GM19397 (cell line): ENCODE measurements around the gene ZDHHC7.

Experiments used
- ATAC-seq: cut with Tn5 transposase; IDR thresholded peaks from one replicate; pipeline ENCODE4 v1.9.1; 2021; ENCODE audit warnings: mild to moderate bottlenecking, moderate library complexity; ENCODE audit not compliant: unreplicated experiment

ZDHHC7 gene

GRCh38 chr16:85025781-85026653 is 14.7 kb upstream of the ZDHHC7 start:
- ATAC-seq: no peak

DNA sequence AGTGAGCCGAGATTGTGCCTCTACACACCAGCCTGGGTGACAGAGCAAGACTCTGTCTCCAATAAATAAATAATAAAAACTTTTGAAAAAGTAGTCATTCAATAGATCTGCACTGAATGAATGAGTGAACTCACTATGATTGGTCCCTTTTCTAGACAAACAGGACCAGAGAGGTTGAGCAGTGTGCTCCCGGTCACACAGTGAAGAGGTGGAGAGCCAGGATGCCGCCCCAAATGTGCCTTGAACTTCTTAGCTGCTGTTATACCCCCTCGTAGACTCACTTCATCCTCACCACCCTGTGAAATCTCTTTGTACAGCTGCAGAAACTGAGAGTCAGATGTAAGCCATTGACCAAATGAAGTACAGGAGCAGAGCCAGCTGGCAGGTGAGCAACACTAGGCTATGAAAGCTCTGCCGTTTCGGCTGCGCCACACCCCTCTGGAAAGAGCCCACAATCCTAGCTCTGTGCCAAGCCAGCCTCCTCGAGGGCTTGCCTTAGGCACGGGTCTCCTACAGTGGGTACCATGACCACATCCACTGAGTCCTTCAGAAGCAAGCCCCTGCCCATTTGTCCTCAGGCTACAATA is 8.4 kb upstream of the ZDHHC7 start:
- ATAC-seq: no peak

DNA sequence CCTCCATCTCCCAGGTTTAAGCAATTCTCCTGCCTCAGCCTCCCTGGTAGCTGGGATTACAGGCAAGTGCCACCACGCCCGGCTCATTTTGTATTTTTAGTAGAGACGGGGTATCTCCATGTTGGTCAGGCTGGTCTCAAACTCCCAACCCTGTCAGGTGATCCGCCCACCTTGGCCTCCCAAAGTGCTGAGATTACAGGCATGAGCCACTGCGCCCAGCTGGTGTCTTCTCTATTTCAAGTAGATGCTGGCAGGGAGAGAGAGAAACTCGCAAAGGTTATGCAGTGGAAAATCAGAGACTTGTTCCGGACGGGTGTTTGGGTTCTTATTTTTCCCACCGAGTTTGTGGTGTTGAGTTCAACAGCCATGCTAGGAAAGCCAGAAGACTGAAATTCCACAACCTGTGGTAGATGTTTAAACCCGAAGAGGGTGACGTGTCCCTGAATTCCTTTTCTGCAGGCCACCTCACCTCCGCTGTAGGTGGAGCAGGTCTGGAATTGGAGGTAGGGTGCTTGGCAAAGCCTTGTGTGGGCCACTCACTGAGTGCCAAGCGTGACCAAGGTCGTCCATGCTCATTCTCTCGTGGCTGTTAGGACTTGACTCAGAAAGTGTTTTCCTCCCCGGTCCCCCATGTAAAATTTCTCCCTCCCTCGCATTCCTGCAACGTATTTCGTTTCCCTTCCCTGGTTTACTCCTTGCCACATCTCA is 7.3 kb upstream of the ZDHHC7 start:
- ATAC-seq: no peak

- ATAC-seq: no peak
Measured at GRCh38 chr16:85017633-85018032, 6.3 kb upstream of the ZDHHC7 start.

GRCh38 chr16:85017151-85017550 is 5.8 kb upstream of the ZDHHC7 start:
- ATAC-seq: no peak

DNA sequence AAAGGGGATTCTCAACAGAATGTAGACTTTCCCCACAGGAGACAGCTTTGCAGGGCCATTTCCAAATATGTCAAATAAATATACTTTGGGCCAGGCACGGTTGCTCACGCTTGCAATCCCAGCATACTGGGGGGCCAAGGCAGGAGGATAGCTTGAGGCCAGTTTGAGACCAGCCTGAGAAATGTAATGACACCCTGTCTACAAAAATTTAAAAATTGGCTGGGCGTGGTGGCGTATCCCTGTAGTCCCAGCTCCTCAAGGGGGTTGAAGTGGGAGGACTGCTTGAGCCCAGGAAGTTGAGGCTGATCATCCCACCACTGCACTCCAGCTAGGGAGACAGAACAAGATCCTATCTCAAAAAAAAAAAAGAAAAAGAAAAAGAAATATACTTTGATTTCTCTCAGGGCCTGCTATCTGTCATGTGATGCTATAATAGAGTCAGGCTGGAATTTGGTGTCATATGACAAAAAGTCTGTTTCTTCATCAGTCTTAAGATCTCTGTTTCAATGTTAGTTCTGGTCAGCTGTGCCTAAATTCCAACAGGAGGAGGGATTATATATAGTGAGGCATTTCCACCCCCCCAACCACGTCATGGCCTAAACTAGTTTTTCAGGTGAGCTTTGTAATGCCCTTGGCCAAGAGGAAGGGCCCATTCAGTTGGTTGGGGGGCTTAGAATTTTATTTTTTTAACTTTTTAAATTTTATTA is 4.3 kb upstream of the ZDHHC7 start:
- no peak for ATAC-seq

DNA sequence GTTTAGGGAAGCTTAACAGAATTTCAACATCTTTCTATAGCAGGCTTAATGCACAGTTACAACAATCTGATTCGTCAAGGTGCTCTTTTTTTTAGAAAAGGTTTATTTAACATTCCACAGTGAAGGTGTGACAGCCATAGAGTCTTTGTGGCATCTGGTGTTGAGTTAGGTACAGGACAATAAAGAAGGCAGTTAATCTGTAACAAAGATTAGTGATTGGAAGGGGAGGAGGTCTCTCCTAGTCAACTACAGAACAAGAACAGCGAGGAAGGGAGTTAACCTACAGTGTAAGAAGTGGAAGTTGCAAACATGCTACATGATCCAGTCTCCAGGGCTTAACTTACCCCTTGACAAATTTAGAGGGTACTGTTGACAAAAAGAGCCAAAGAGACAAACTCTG is 3.0 kb upstream of the ZDHHC7 start:
- ATAC-seq: no peak

DNA sequence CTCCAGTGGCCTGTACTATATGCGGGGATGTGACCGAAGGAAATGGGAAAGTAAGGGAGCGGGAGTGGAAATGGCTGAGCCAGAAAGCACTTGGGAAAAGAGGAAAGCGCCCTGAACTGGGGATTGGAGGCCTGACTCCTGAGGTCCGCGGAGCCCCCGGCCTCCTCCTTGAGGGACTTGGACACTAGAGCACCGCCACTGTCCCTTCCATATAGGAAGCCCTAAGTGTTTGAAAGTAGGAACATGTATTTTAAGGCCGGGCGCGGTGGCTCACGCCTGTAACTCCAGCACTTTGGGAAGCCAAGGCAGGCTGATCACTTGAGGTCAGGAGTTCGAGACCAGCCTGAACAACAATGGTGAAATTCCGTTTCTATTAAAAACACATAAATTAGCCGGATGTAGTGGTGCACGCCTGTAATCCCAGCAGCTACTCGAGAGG is 530 bp upstream of the ZDHHC7 start:
- ATAC-seq: no peak

- no peak for ATAC-seq
Measured at GRCh38 chr16:85010446-85010930, 847 bp downstream of the ZDHHC7 start.

DNA sequence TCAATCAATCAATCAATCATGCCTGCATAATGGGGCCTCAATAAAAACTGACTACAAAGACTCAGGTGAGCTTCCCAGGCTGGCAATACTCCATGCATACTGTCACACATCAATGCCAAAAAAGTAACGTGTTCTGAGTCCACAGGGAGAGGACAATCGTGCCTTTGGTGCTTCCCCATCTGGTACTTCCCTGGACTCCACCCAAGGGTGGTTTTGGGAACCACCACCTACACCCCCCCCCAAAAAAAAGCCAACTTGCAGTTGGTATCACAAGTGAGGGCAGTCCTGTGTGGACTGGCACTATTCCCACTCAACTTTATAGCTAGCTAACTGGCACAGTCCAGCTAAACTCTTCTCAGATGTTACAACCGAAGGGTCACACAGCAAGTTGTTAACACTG is 3.1 kb downstream of the ZDHHC7 start:
- ATAC-seq: no peak

- ATAC-seq: no peak
Measured at GRCh38 chr16:85007496-85008214, 3.7 kb downstream of the ZDHHC7 start.

DNA sequence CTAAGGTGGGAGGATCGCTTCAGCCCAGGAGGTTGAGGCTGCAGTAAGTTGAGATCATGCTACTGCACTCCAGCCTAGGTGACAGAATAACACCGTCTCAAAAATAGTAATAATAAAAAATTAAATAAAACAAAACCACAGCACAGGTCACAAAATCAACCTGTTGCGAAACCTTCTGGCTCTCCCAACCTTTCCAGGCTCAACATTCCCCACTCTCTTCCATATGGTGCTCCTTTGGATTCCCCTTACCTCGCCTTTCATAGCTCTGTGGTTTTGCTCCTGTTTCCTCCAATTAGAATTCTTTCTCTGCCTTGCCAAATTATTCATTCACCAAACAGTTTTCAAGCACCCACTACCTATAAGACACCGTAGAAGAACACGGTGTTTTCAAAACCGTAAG is 4.7 kb downstream of the ZDHHC7 start:
- no peak for ATAC-seq

DNA sequence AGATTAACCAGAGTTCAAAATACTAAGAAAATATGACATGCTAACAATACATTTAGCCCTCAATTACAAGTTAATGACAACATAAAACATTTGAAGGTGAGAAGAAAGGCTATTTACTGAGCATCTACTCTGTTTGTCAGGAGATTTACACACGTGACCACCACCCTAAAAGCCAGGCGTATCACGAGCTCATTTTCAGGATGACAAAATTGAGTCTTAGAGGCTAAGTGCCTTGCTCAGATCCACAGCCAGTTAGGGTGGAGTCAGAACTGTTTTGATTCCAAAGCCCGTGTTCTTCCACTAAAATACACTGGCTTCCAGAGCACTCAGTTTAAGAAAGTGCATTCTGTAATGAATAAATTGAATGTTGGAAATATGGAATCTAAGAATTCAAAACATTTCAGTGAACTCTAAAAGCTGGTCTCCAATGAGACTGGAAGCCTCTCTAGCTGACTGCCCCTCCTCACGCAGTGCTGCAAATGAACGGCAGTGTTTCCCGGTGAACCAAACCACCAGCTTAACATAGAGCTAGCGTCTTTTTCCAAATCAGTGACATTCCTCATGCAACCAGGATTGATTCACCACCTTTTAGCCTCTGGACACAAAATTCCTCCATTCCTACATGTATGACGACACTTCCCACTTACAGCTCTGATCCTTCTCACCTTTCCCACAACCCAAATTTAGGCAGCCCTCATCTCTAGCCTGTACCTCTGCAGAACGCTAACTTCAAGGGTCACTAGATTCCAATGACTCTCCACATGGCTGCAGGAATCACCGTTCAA is 5.9 kb downstream of the ZDHHC7 start:
- no peak for ATAC-seq

DNA sequence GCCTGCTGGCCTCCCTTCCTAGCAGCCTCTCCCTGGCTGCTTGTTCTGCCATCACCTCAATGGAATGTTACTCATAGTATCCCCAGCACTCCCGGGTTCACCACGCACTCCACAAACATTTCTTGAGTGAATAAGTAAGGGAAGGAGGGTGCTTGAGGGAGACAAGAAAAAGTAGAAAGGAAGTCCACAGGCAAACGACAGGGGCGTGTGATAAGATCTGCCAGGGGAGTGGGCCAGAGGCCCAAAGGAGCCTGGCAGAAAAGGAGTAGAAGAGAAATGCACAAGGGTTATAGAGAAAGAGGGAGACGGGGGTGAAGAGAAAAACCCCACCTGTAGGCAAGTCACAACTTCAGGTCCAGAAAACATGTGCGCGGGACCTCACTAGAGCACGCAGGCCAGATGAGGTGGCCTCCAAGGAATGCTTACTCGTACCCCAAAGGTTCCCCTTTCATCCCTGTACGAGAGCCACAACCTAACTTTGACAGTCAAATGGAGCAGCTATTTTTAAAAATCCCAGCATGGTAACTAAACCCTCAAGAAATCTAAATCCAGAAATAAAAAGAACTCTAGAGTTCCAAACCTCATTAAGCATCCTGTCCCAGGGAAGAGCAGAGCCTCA is 6.6 kb downstream of the ZDHHC7 start:
- no peak for ATAC-seq

- ATAC-seq: no peak
Measured at GRCh38 chr16:85003725-85004586, 7.4 kb downstream of the ZDHHC7 start.

DNA sequence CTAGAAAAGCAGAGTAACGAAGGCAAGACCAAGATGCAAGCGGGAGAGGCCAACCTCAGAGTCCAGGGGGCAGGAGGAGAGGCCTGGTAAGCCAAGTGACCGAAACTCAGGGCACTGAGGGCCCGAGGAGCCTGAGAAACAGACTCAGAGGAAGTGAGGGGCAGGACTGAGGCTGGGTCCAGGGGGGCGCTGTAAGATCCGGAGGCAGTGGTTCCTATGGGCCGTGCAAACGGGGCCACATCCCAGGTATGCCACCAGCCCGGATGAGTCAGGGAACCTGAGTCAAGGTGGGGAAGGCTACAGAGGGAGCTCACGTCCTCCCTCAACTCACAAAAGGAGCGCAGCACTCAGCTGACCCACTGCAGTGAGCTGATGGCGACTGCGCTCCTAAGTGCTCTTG is 8.3 kb downstream of the ZDHHC7 start:
- no peak for ATAC-seq

DNA sequence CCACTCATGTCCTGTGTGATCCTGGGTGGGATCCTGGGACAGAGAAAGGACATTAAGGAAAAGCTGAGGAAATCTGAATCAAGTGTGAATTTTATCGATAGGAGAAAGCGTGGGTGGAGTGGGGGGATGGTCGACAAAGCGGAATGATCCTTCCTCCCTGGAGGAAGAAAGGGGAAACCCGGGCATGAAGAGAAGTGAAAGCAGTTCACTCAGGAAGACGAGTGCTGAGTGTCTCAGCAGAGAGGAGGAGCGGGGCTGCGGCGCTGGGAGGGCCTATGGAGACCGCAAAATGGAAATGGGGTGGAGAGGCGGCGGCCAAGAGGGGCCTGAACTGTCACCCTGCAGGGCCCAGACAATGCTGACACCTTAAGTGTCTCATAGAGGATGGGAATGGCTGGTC is 8.7 kb downstream of the ZDHHC7 start:
- ATAC-seq: no peak

GRCh38 chr16:85002099-85002541 is 9.2 kb downstream of the ZDHHC7 start:
- ATAC-seq: no peak
